Immature natural killer cell (primary cell): Measurements from ENCODE around the gene SPI1. TPM values are rescaled to one million over a fixed set of nuclear protein-coding genes. Genes with fewer than 3 reads are reported as not detected.

Experiments
- DNase-seq, 3 donors: peaks; one replicate each; pipeline ENCODE4 v3.0.0; 2022; ENCODE audit warnings: mixed read lengths in 1 of 3
- H3K27ac Mint-ChIP-seq, 6 donors: one replicate each; pipeline ENCODE4 v1.8.0; 2020; ENCODE audit warnings: mixed read lengths in 6 of 6, mild to moderate bottlenecking in 5 of 6, inconsistent platforms in 4 of 6, moderate library complexity in 3 of 6
- H3K27me3 Mint-ChIP-seq, 3 donors: one replicate each; pipeline ENCODE4 v1.8.0; 2020 to 2021; ENCODE audit warnings: low read depth in 3 of 3, mild to moderate bottlenecking in 3 of 3, mixed read lengths in 3 of 3, moderate library complexity in 3 of 3, inconsistent platforms in 1 of 3
- H3K36me3 Mint-ChIP-seq, 3 donors: one replicate each; pipeline ENCODE4 v1.8.0; 2020; ENCODE audit warnings: mixed read lengths in 3 of 3, inconsistent platforms in 2 of 3, mild to moderate bottlenecking in 2 of 3
- H3K4me1 Mint-ChIP-seq, 2 donors: one replicate each; pipeline ENCODE4 v1.8.0; 2020; ENCODE audit warnings: inconsistent platforms in 2 of 2, mild to moderate bottlenecking in 2 of 2, mixed read lengths in 2 of 2, moderate library complexity in 1 of 2
- H3K4me3 Mint-ChIP-seq, 5 donors: one replicate each; pipeline ENCODE4 v1.8.0; 2020; ENCODE audit warnings: mild to moderate bottlenecking in 5 of 5, mixed read lengths in 5 of 5, inconsistent platforms in 3 of 5, moderate library complexity in 3 of 5
- H3K9me3 Mint-ChIP-seq, 6 donors: one replicate each; pipeline ENCODE4 v1.8.0; 2020; ENCODE audit warnings: mild to moderate bottlenecking in 6 of 6, mixed read lengths in 6 of 6, inconsistent platforms in 4 of 6, moderate library complexity in 3 of 6
- polyA plus RNA-seq, 3 donors: library from polyadenylated mRNA; unstranded; fragments of 300-500 nt; fragmentation: Illumina TruSeq; gene quantifications; one replicate each; pipeline ENCODE4 v1.2.3, GENCODE V29; 2021

Gene SPI1
- polyA plus RNA-seq, 3 donors from 2014 or later, result 0.95 to 3.6 (median 2.3) TPM

- H3K9me3 Mint-ChIP-seq, result no peaks in the 10 kb centered on the region
- DNase-seq, result no peak
- peak overlapping the region in 1 of 5 donors; percentile 8 for H3K4me3 Mint-ChIP-seq
- H3K27me3 Mint-ChIP-seq, result peaks cover 0 to 5% (median 0%) of the 10 kb centered on the region in 3 donors
- H3K36me3 Mint-ChIP-seq, result no peaks in the 10 kb centered on the region
- H3K27ac Mint-ChIP-seq, result peak overlapping the region in 4 of 6 donors; percentile 11 to 75 (median 52)
- peaks cover 46 to 52% of the 10 kb centered on the region in 2 donors for H3K4me1 Mint-ChIP-seq
Observed at GRCh38 chr11:47398011-47398410, 19.7 kb upstream of the SPI1 start.

GRCh38 chr11:47396049-47396320 is 17.6 kb upstream of the SPI1 start:
- H3K27ac Mint-ChIP-seq, result peak overlapping the region in 5 of 6 donors; percentile 20 to 95 (median 88)
- H3K4me3 Mint-ChIP-seq, result peak overlapping the region in 2 of 5 donors; percentile 13 to 18
- H3K36me3 Mint-ChIP-seq, result no peaks in the 10 kb centered on the region
- no peak for DNase-seq
- peaks cover 60 to 63% of the 10 kb centered on the region in 2 donors for H3K4me1 Mint-ChIP-seq
- H3K27me3 Mint-ChIP-seq, result peaks cover 0 to 5% (median 0%) of the 10 kb centered on the region in 3 donors
- no peaks in the 10 kb centered on the region for H3K9me3 Mint-ChIP-seq

GRCh38 chr11:47395223-47396048 is 17.1 kb upstream of the SPI1 start:
- DNase-seq, result no peak
- Mint-ChIP-seq H3K27ac (peak overlapping the region; percentile 88 to 95 (median 92)), H3K36me3 (no peaks in the 10 kb centered on the region), H3K9me3 (no peaks in the 10 kb centered on the region), H3K4me1 (peaks cover 60 to 64% of the 10 kb centered on the region in 2 donors), H3K4me3 (peak overlapping the region; percentile 68 to 80 (median 76)), H3K27me3 (peaks cover 0 to 6% (median 0%) of the 10 kb centered on the region in 3 donors)

GRCh38 chr11:47394322-47395222 is 16.2 kb upstream of the SPI1 start:
- Mint-ChIP-seq H3K4me1 (peaks cover 63 to 67% of the 10 kb centered on the region in 2 donors), H3K36me3 (no peaks in the 10 kb centered on the region), H3K27ac (peak overlapping the region; percentile 88 to 95 (median 92)), H3K27me3 (peaks cover 1 to 10% (median 2%) of the 10 kb centered on the region in 3 donors), H3K9me3 (no peaks in the 10 kb centered on the region), H3K4me3 (peak overlapping the region; percentile 68 to 80 (median 76))
- DNase-seq, result peak; percentile 66 to 71 (median 68)

- Mint-ChIP-seq H3K27ac (peak overlapping the region; percentile 88 to 95 (median 92)), H3K4me1 (peaks cover 66 to 69% of the 10 kb centered on the region in 2 donors), H3K27me3 (peaks cover 1 to 12% (median 2%) of the 10 kb centered on the region in 3 donors), H3K36me3 (no peaks in the 10 kb centered on the region), H3K4me3 (peak overlapping the region; percentile 65 to 80 (median 76)), H3K9me3 (no peaks in the 10 kb centered on the region)
- no peak for DNase-seq
Observed at GRCh38 chr11:47394050-47394321, 15.6 kb upstream of the SPI1 start.

GRCh38 chr11:47393163-47394049 is 15.1 kb upstream of the SPI1 start:
- Mint-ChIP-seq H3K4me1 (peaks cover 72 to 75% of the 10 kb centered on the region in 2 donors), H3K4me3 (peak overlapping the region; percentile 65 to 80 (median 76)), H3K27ac (peak overlapping the region; percentile 88 to 95 (median 92)), H3K36me3 (no peaks in the 10 kb centered on the region), H3K27me3 (peaks cover 2 to 12% (median 2%) of the 10 kb centered on the region in 3 donors), H3K9me3 (no peaks in the 10 kb centered on the region)
- no peak for DNase-seq

GRCh38 chr11:47392546-47393162 is 14.3 kb upstream of the SPI1 start:
- no peak for DNase-seq
- H3K4me3 Mint-ChIP-seq, result peak overlapping the region in 4 of 5 donors; percentile 5 to 39 (median 30)
- H3K4me1 Mint-ChIP-seq, result peaks cover 78 to 80% of the 10 kb centered on the region in 2 donors

GRCh38 chr11:47391711-47392432 is 13.5 kb upstream of the SPI1 start:
- Mint-ChIP-seq H3K4me1 (peaks cover 75 to 80% of the 10 kb centered on the region in 2 donors), H3K4me3 (peak overlapping the region in 2 of 5 donors; percentile 14 to 53), H3K27ac (peak overlapping the region; percentile 44 to 73 (median 61)), H3K9me3 (no peaks in the 10 kb centered on the region), H3K36me3 (no peaks in the 10 kb centered on the region), H3K27me3 (peaks cover 2 to 12% (median 3%) of the 10 kb centered on the region in 3 donors)
- no peak for DNase-seq

More at GRCh38 chr11:47392546-47393162, 14.3 kb upstream of the SPI1 start:
- H3K27me3 Mint-ChIP-seq, result peaks cover 2 to 12% (median 3%) of the 10 kb centered on the region in 3 donors
- peak overlapping the region; percentile 37 to 95 (median 55) for H3K27ac Mint-ChIP-seq
- H3K9me3 Mint-ChIP-seq, result no peaks in the 10 kb centered on the region
- H3K36me3 Mint-ChIP-seq, result no peaks in the 10 kb centered on the region

GRCh38 chr11:47391077-47391583 is 12.8 kb upstream of the SPI1 start:
- peaks cover 2 to 12% (median 3%) of the 10 kb centered on the region in 3 donors for H3K27me3 Mint-ChIP-seq
- H3K4me1 Mint-ChIP-seq, result peaks cover 78 to 80% of the 10 kb centered on the region in 2 donors
- no peaks in the 10 kb centered on the region for H3K9me3 Mint-ChIP-seq
- peak overlapping the region in 4 of 6 donors; percentile 13 to 81 (median 54) for H3K27ac Mint-ChIP-seq
- peak overlapping the region in 2 of 5 donors; percentile 21 to 57 for H3K4me3 Mint-ChIP-seq
- DNase-seq, result no peak
- H3K36me3 Mint-ChIP-seq, result no peaks in the 10 kb centered on the region

- no peak for DNase-seq
- peaks cover 72 to 73% of the 10 kb centered on the region in 2 donors for H3K4me1 Mint-ChIP-seq
- H3K27ac Mint-ChIP-seq, result peak overlapping the region in 4 of 6 donors; percentile 53 to 81 (median 76)
- H3K27me3 Mint-ChIP-seq, result peaks cover 2 to 11% (median 3%) of the 10 kb centered on the region in 3 donors
- peak overlapping the region; percentile 72 to 89 (median 81) for H3K4me3 Mint-ChIP-seq
- no peaks in the 10 kb centered on the region for H3K9me3 Mint-ChIP-seq
- no peaks in the 10 kb centered on the region for H3K36me3 Mint-ChIP-seq
Observed at GRCh38 chr11:47390422-47390760, 12.0 kb upstream of the SPI1 start.

GRCh38 chr11:47389577-47390421 is 11.5 kb upstream of the SPI1 start:
- H3K4me3 Mint-ChIP-seq, result peak overlapping the region; percentile 72 to 89 (median 81)
- H3K9me3 Mint-ChIP-seq, result no peaks in the 10 kb centered on the region
- peaks cover 2 to 10% (median 3%) of the 10 kb centered on the region in 3 donors for H3K27me3 Mint-ChIP-seq
- DNase-seq, result peak; percentile 58 to 63 (median 62)
- peak overlapping the region; percentile 25 to 89 (median 54) for H3K27ac Mint-ChIP-seq
- H3K36me3 Mint-ChIP-seq, result no peaks in the 10 kb centered on the region
- H3K4me1 Mint-ChIP-seq, result peaks cover 66 to 68% of the 10 kb centered on the region in 2 donors
